DND-41 (cell line): Measurements from ENCODE around the gene OGFOD1.

Experiments used
- CTCF ChIP-seq: IDR thresholded peaks from 2 replicates; pipeline ENCODE4 v1.5.1; 2012; ENCODE audit warnings: borderline replicate concordance, low read length, moderate library complexity, mild to moderate bottlenecking; ENCODE audit not compliant: poor library complexity, severe bottlenecking; ENCODE audit errors: extremely low read depth
- EZH2 ChIP-seq: IDR thresholded peaks from 3 replicates; pipeline ENCODE4 v1.6.1; 2012; ENCODE audit warnings: borderline replicate concordance, low read depth, mild to moderate bottlenecking, moderate library complexity, low read length, inconsistent platforms; ENCODE audit not compliant: severe bottlenecking

DNA sequence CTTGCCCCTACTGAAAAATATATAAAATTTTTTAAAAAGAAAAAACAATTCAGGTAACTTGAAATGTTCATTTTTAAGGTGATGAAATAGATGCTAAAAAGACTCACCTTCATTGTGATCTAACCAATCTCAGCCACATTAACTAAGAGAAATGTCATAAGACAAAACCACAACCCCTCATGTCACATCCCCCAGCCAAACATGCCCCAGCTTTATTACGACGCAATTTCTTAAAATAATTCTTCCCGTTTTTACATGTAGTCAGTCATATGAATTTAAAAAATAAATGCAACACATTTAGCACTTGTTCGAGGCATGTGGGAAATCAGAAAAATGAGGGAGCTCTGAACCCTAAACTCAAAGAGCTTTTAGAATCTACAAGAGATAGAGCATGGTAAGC lies 35.5 kb upstream of the OGFOD1 start:
- no peak for TF ChIP-seq EZH2
- no peak for TF ChIP-seq CTCF
